HG03520 (cell line): ENCODE measurements around the gene FBXO42.
"Not testable (repeated sequence)": the region's sequence is repeated elsewhere in the genome, so short reads cannot be mapped to it uniquely, and the experiment has no call there.

ENCODE experiments used
- ATAC-seq: cut with Tn5 transposase; IDR thresholded peaks from one replicate; pipeline ENCODE4 v1.9.1; 2021; ENCODE audit warnings: mild to moderate bottlenecking, moderate library complexity; ENCODE audit not compliant: unreplicated experiment

The FBXO42 gene

GRCh38 chr1:16372535-16373285 lies 20.4 kb upstream of the FBXO42 start:
- ATAC-seq = no peak

GRCh38 chr1:16371725-16372124 lies 19.4 kb upstream of the FBXO42 start:
- ATAC-seq = no peak

GRCh38 chr1:16369821-16370220 lies 17.5 kb upstream of the FBXO42 start:
- ATAC-seq = no peak

- no peak for ATAC-seq
These were observed 15.9 kb upstream of the FBXO42 start for GRCh38 chr1:16367968-16368890.

- peak; percentile 63 for ATAC-seq
These were observed 15.1 kb upstream of the FBXO42 start for GRCh38 chr1:16367258-16367967.

- peak; percentile 75 for ATAC-seq
These were observed 14.5 kb upstream of the FBXO42 start, which contains the start of gene SZRD1 for GRCh38 chr1:16366722-16367257. TSS of gene SZRD1 (plus strand) at chr1:16367242. CDS start at chr1:16367258, 16 bp downstream.

- not testable (repeated sequence) for ATAC-seq
These were observed 12.8 kb upstream of the FBXO42 start for GRCh38 chr1:16365146-16365498.

- no peak for ATAC-seq
These were observed 4.6 kb upstream of the FBXO42 start for GRCh38 chr1:16356867-16357266.

- ATAC-seq = no peak
These were observed 2.3 kb upstream of the FBXO42 start for GRCh38 chr1:16354619-16355018.

GRCh38 chr1:16352842-16353535 lies 709 bp upstream of the FBXO42 start:
- no peak for ATAC-seq

GRCh38 chr1:16351456-16351993 lies 755 bp downstream of the FBXO42 start:
- no peak for ATAC-seq

GRCh38 chr1:16349847-16350406 lies 2.4 kb downstream of the FBXO42 start:
- no peak for ATAC-seq

- ATAC-seq = no peak
These were observed 3.7 kb downstream of the FBXO42 start for GRCh38 chr1:16348414-16349182.

- ATAC-seq = not testable (repeated sequence)
These were observed 9.0 kb downstream of the FBXO42 start for GRCh38 chr1:16343276-16343675.

- ATAC-seq = no peak
These were observed 9.8 kb downstream of the FBXO42 start for GRCh38 chr1:16342331-16343062.

- no peak for ATAC-seq
These were observed 11.6 kb downstream of the FBXO42 start for GRCh38 chr1:16340673-16341072.

- no peak for ATAC-seq
These were observed 13.3 kb downstream of the FBXO42 start for GRCh38 chr1:16338961-16339360.

- no peak for ATAC-seq
These were observed 17.5 kb downstream of the FBXO42 start for GRCh38 chr1:16334655-16335340.
